Trophoblast cell (in vitro differentiated cells and primary cell): Measurements from ENCODE around the gene ZDHHC14.

Source experiments
- DNase-seq, 2 donors: peaks; one replicate each; pipeline ENCODE4 v3.0.0-alpha.2; 2016
- H2AFZ ChIP-seq: 2 replicates; pipeline ENCODE4 v1.6.1; 2013; ENCODE audit warnings: low read length, moderate library complexity, mild to moderate bottlenecking; ENCODE audit not compliant: insufficient read depth, poor library complexity
- H2AK5ac ChIP-seq: 2 replicates; pipeline ENCODE4 v1.6.1; 2013; ENCODE audit warnings: mild to moderate bottlenecking, low read length
- H2BK120ac ChIP-seq: 2 replicates; pipeline ENCODE4 v1.6.1; 2013; ENCODE audit warnings: low read length, mild to moderate bottlenecking, moderate library complexity; ENCODE audit not compliant: insufficient read depth, poor library complexity
- H2BK12ac ChIP-seq: 2 replicates; pipeline ENCODE4 v1.6.1; 2013; ENCODE audit warnings: mild to moderate bottlenecking, low read length, moderate library complexity
- H2BK5ac ChIP-seq: 2 replicates; pipeline ENCODE4 v1.6.1; 2013; ENCODE audit warnings: low read length, low read depth, moderate library complexity, mild to moderate bottlenecking; ENCODE audit not compliant: poor library complexity
- H3K14ac ChIP-seq: 2 replicates; pipeline ENCODE4 v1.6.1; 2013; ENCODE audit warnings: mild to moderate bottlenecking, low read length
- H3K18ac ChIP-seq: 2 replicates; pipeline ENCODE4 v1.6.1; 2013; ENCODE audit warnings: mild to moderate bottlenecking, low read length
- H3K23ac ChIP-seq: 2 replicates; pipeline ENCODE4 v1.6.1; 2013; ENCODE audit warnings: low read length
- H3K27ac ChIP-seq: 2 replicates; pipeline ENCODE4 v1.5.1; 2013; ENCODE audit warnings: low read depth, mild to moderate bottlenecking, inconsistent platforms, low read length, moderate library complexity
- H3K27me3 ChIP-seq: 2 replicates; pipeline ENCODE4 v1.6.1; 2013; ENCODE audit warnings: inconsistent platforms, mild to moderate bottlenecking, low read length, moderate library complexity; ENCODE audit not compliant: insufficient read depth
- H3K36me3 ChIP-seq, 2 experiments: 1 replicate in 1 of 2; 2 replicates in 1 of 2; pipeline ENCODE4 v1.6.1; 2013; ENCODE audit warnings: low read length in 2 of 2, mild to moderate bottlenecking in 2 of 2, moderate library complexity in 1 of 2; ENCODE audit not compliant: insufficient read depth in 2 of 2, control insufficient read depth in 1 of 2
- H3K4ac ChIP-seq: 2 replicates; pipeline ENCODE4 v1.6.1; 2013; ENCODE audit warnings: low read depth, mild to moderate bottlenecking, low read length, moderate library complexity
- H3K4me1 ChIP-seq, 2 experiments: 1 replicate in 1 of 2; 2 replicates in 1 of 2; pipeline ENCODE4 v1.6.1; 2013; ENCODE audit warnings: low read length in 2 of 2, mild to moderate bottlenecking in 2 of 2, moderate library complexity in 1 of 2; ENCODE audit not compliant: insufficient read depth in 2 of 2, control insufficient read depth in 1 of 2
- H3K4me2 ChIP-seq: 2 replicates; pipeline ENCODE4 v1.6.1; 2013; ENCODE audit warnings: inconsistent platforms, mild to moderate bottlenecking, low read length, moderate library complexity
- H3K4me3 ChIP-seq: 2 replicates; pipeline ENCODE4 v1.5.1; 2013; ENCODE audit warnings: mild to moderate bottlenecking, low read depth, low read length, inconsistent platforms
- H3K79me1 ChIP-seq: one replicate; pipeline ENCODE4 v1.6.1; 2013; ENCODE audit warnings: low read length
- H3K79me2 ChIP-seq: 2 replicates; pipeline ENCODE4 v1.6.1; 2013; ENCODE audit warnings: low read length, mild to moderate bottlenecking; ENCODE audit not compliant: control insufficient read depth, insufficient read depth, poor library complexity
- H3K9ac ChIP-seq: 2 replicates; pipeline ENCODE4 v1.6.1; 2013; ENCODE audit warnings: mild to moderate bottlenecking, low read length
- H3K9me3 ChIP-seq: 2 replicates; pipeline ENCODE4 v1.6.1; 2013; ENCODE audit warnings: low read depth, mild to moderate bottlenecking, control low read depth, inconsistent platforms, low read length; ENCODE audit not compliant: insufficient read depth
- H4K12ac ChIP-seq: 2 replicates; pipeline ENCODE4 v1.6.1; 2013; ENCODE audit warnings: low read depth, mild to moderate bottlenecking, low read length, moderate library complexity
- H4K8ac ChIP-seq: 2 replicates; pipeline ENCODE4 v1.6.1; 2013; ENCODE audit warnings: low read depth, mild to moderate bottlenecking, low read length, moderate library complexity
- H4K91ac ChIP-seq: one replicate; pipeline ENCODE4 v1.6.1; 2013; ENCODE audit warnings: low read depth, mild to moderate bottlenecking, low read length, moderate library complexity
- WGBS: extraction: QIAGEN DNeasy Blood & Tissue Kit; methylation state at CpG from one replicate; pipeline ENCODE4 v1.1.7; 2013; ENCODE audit warnings: missing lambda C conversion rate; ENCODE audit not compliant: insufficient read length, insufficient coverage; ENCODE audit errors: extremely low coverage; 5-methylcytosine and 5-hydroxymethylcytosine counted together

The ZDHHC14 gene

DNA sequence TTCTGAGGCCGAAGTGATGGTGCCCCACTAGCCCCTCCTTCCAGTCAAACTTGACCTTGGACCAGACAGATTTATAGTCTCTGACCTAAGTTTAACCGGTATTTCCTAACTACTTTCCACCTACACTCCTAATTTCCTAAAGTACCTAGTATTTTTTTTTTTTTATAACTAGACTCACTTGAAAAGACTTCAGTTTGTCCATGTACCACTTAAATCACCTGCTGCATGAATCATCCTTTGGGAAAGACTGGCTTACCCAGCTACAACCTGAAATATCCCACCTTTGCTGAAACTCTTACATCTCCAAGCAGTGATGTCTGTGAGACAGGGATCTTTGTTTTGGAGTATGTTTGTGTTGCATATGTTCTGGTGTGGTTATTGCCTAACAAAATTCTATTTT, 71.1 kb downstream of the ZDHHC14 start:
- Histone ChIP-seq H3K27me3 (no peaks in the 10 kb centered on the region), H2BK5ac (no peak overlapping the region), H3K4ac (no peak overlapping the region), H3K4me2 (no peak overlapping the region), H3K79me1 (no peaks in the 10 kb centered on the region), H3K9ac (no peak overlapping the region), H3K9me3 (no peaks in the 10 kb centered on the region), H3K18ac (no peak overlapping the region), H3K14ac (no peak overlapping the region), H3K36me3 (no peaks in the 10 kb centered on the region), H2BK12ac (no peak overlapping the region), H2AFZ (no peak overlapping the region), H2AK5ac (no peak overlapping the region), H3K4me3 (no peak overlapping the region), H4K91ac (no peak overlapping the region), H4K8ac (no peak overlapping the region), H2BK120ac (no peak overlapping the region), H3K23ac (no peak overlapping the region), H3K79me2 (no peaks in the 10 kb centered on the region), H3K27ac (no peak overlapping the region), H4K12ac (no peak overlapping the region), H3K4me1 (peaks cover 0 to 3% of the 10 kb centered on the region in 2 experiments)
- WGBS, result no CpG with 5 or more reads among the region's 2 CpGs
- DNase-seq, result no peak

DNA sequence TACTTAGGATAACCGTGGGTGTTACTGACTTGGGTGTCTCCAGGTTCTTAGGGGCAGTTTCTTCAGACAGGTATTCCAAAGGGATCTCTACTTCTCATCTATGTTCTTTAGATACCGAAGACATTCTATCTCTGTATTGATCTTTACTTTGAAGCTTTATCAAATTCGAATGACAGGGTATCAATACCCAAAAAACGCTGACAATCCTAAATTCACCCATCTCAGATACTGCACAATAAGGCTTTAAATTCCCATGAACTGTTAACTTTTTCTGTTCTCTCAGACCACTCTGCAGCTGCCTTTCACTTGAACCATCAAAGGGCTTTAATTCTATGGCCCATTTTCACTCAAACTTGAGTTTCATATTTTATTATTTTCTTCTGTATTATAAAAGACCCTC, 72.1 kb downstream of the ZDHHC14 start:
- Histone ChIP-seq H4K12ac (no peak overlapping the region), H2BK120ac (no peak overlapping the region), H3K4me1 (peaks cover 0 to 3% of the 10 kb centered on the region in 2 experiments), H3K14ac (no peak overlapping the region), H3K4ac (no peak overlapping the region), H3K18ac (no peak overlapping the region), H4K91ac (no peak overlapping the region), H3K23ac (no peak overlapping the region), H2AFZ (no peak overlapping the region), H2AK5ac (no peak overlapping the region), H2BK5ac (no peak overlapping the region), H3K4me2 (no peak overlapping the region), H3K27me3 (no peaks in the 10 kb centered on the region), H3K9ac (no peak overlapping the region), H3K79me1 (no peaks in the 10 kb centered on the region), H3K36me3 (no peaks in the 10 kb centered on the region), H2BK12ac (no peak overlapping the region), H3K4me3 (no peak overlapping the region), H3K79me2 (no peaks in the 10 kb centered on the region), H4K8ac (no peak overlapping the region), H3K27ac (no peak overlapping the region), H3K9me3 (no peaks in the 10 kb centered on the region)
- no peak for DNase-seq
- WGBS, result no CpG with 5 or more reads among the region's 4 CpGs

DNA sequence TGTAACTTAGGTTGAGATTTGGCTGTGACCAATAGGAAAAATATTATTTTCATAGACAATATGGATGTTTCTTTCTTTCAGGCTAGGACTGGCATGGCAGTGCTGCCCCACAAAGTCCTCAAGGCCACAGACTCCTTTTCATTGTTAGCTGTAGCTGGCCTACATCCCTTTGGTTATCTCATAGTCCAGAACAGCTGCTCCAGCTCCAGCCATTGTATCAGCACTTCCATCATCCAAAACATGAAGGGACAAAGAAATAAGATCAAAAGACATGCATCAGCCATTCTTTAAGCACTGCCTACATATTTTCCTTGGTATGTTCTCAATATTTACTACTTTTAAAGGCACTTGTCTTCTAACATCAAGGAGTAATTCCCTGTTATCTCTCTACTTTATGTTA, 73.0 kb downstream of the ZDHHC14 start:
- Histone ChIP-seq H3K9me3 (no peaks in the 10 kb centered on the region), H3K36me3 (no peaks in the 10 kb centered on the region), H3K4ac (no peak overlapping the region), H3K23ac (no peak overlapping the region), H3K79me1 (no peaks in the 10 kb centered on the region), H3K18ac (no peak overlapping the region), H3K14ac (no peak overlapping the region), H2AFZ (no peak overlapping the region), H3K4me1 (peaks cover 0 to 3% of the 10 kb centered on the region in 2 experiments), H3K4me3 (no peak overlapping the region), H2BK120ac (no peak overlapping the region), H4K91ac (no peak overlapping the region), H2BK5ac (no peak overlapping the region), H2AK5ac (no peak overlapping the region), H3K27ac (no peak overlapping the region), H4K8ac (no peak overlapping the region), H3K4me2 (no peak overlapping the region), H3K27me3 (no peaks in the 10 kb centered on the region), H2BK12ac (no peak overlapping the region), H3K79me2 (no peaks in the 10 kb centered on the region), H3K9ac (no peak overlapping the region), H4K12ac (no peak overlapping the region)
- DNase-seq, result no peak

DNA sequence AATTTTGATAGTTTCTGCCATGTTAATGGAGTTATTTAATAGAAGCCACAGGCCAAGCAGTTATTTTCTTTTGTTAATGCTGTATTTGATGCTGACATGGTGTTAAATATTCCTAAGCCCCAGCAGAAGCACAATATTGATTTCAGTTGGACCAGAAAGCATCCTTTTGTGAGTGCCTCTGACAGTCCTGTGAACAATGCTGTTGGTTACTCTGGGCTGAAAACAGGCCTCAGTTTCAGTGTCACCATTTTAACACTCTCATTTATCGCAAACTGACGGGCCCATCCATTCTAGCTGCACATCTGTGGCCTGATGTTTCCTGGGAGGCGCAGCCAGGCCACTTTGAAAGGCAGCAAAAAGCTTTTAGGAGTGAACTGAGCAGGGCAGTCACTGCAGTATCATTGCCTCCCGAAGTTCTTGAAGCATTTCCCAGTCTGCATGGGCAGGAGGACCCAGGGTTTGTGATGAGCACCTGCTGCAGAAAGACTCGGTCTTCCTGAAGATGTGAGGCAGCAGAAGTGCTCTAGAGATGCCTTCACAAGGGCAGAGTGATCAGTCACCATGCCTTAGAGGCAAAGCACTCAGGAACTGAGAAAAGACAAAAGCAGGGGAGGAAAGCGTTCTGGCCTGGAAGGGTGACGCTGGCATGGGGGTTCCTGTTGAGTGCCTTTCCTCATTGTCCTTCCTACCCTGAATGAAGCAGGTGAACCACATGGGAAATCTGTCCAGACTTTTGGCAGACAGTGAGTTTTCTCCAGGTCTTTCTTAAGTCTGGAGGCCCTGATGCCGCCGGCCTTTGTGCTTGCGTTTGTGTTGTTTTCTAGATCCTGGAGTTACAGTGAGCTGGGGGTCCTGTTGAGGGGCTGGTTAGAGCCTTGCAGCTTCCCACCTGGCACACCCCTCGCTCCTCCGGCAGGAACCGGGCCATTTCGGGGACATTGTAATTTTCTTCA, 74.0 kb downstream of the ZDHHC14 start:
- H3K18ac ChIP-seq, result no peak overlapping the region
- no peak overlapping the region for H4K12ac ChIP-seq
- H3K4me1 ChIP-seq, result peaks cover 0 to 3% of the 10 kb centered on the region in 2 experiments
- H3K9me3 ChIP-seq, result no peaks in the 10 kb centered on the region
- H3K23ac ChIP-seq, result no peak overlapping the region
- H4K91ac ChIP-seq, result no peak overlapping the region
- H3K4me3 ChIP-seq, result no peak overlapping the region
- H2BK12ac ChIP-seq, result no peak overlapping the region
- no peaks in the 10 kb centered on the region for H3K79me1 ChIP-seq
- H3K36me3 ChIP-seq, result no peaks in the 10 kb centered on the region
- no peak overlapping the region for H3K14ac ChIP-seq
- H2AFZ ChIP-seq, result no peak overlapping the region
- WGBS, result no CpG with 5 or more reads among the region's 14 CpGs
- H3K79me2 ChIP-seq, result no peaks in the 10 kb centered on the region
- DNase-seq, result no peak
- H3K27ac ChIP-seq, result no peak overlapping the region
- H2BK120ac ChIP-seq, result no peak overlapping the region
- H4K8ac ChIP-seq, result no peak overlapping the region
- H3K4ac ChIP-seq, result no peak overlapping the region
- no peak overlapping the region for H2AK5ac ChIP-seq
- no peak overlapping the region for H2BK5ac ChIP-seq
- no peak overlapping the region for H3K4me2 ChIP-seq
- H3K9ac ChIP-seq, result no peak overlapping the region
- no peaks in the 10 kb centered on the region for H3K27me3 ChIP-seq
